RWPE1 (cell line): ENCODE data around the gene ERP27.

ENCODE experiments used
- CTCF ChIA-PET: fragments of 350-600 bp; sonication (Branson Sonifier 250); formaldehyde crosslinking; extraction: SDS; loops from one replicate; lab custom pipeline; 2021; lab: Yijun Ruan, JAX
- POLR2A ChIA-PET: fragments of 400-600 bp; formaldehyde crosslinking; extraction: SDS; loops from one replicate; lab custom pipeline; 2020; ENCODE audit warnings: antibody characterized with exemption; ENCODE audit not compliant: low non-redundant PET; lab: Yijun Ruan, JAX
- DNase-seq: peaks from one replicate; pipeline ENCODE4 v3.0.0; 2012; ENCODE audit warnings: low spot score
- H3K27ac ChIP-seq: fragments of 450-650 bp; 2 replicates; pipeline ENCODE4 v1.5.1; 2017
- CTCF ChIP-seq: fragments of 450-650 bp; conservative IDR thresholded peaks from 2 replicates; pipeline ENCODE4 v1.5.1; 2017; ENCODE audit warnings: low read depth, mild to moderate bottlenecking

ERP27 gene

GRCh38 chr12:14959126-14959440, 20.7 kb upstream of the ERP27 start:
- H3K27ac ChIP-seq = no peak overlapping the region
- no peak for TF ChIP-seq CTCF
- ChIA-PET CTCF (interaction anchor here (0.6 kb wide), 1 partner anchor 459 kb away, joined by 6 read pairs; no protein-coding TSS in a partner anchor), POLR2A (no interaction called here)
- DNase-seq = no peak

GRCh38 chr12:14958361-14959125, 20.2 kb upstream of the ERP27 start:
- H3K27ac ChIP-seq = no peak overlapping the region
- no peak for TF ChIP-seq CTCF
- ChIA-PET CTCF (no interaction called here), POLR2A (no interaction called here)
- DNase-seq = no peak

DNA sequence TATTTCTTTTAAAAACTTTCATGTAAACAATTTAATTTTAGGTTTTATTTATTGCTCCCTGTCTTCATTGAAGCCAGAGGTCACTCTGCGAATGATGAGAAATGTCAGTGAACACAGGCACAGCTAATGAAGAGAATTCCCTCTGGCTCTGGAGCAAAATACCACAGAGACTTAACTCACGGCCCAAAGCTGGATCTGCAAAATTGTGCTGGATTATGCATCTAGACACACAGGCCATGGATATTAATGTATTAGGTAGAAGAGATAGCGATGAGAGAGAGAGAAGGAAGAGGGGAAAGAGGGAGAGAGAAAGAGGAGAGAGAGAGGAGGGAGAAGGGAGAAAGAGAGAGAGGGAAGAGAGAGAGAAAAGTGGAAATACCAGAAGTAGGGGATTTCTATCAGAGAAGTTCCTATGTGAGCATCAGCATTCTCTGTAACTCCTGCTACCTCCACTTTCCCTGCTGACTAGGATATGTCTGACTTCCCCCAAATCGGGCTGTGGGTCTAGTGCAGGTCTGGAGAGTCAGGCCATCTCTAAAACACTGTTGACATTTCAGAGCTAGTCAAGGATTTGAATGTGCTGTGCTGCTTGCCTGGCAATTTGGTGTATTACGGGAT, 19.3 kb upstream of the ERP27 start:
- H3K27ac ChIP-seq = no peak overlapping the region
- POLR2A ChIA-PET = no interaction called here
- TF ChIP-seq CTCF = no peak
- CTCF ChIA-PET = interaction anchor here (0.6 to 0.7 kb wide), 2 partner anchors 188 to 790 kb away, joined by 3 to 4 read pairs; no protein-coding TSS in a partner anchor
- DNase-seq = no peak

DNA sequence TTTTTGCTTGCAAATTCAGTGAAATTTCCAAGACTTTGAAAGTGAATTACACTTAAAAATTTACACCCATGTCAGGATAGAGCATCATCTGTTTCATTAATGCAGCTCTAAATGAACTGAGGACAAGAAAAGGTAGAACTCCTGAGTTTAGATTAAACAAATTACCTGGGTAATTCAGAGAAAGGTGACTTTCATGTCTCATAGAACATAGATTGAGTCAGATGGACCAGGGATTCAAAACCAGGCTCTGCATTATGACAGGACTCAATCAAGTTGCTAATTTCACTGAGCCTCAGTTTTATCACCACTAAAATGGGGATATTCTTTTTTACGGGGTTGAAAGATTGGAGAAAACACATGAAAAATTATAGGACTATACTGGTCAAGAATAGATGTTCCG, 18.6 kb upstream of the ERP27 start:
- no peak for TF ChIP-seq CTCF
- ChIA-PET POLR2A (no interaction called here), CTCF (interaction anchor here (0.6 to 0.7 kb wide), 2 partner anchors 188 to 789 kb away, joined by 3 to 4 read pairs; no protein-coding TSS in a partner anchor)
- H3K27ac ChIP-seq = no peak overlapping the region
- DNase-seq = no peak

GRCh38 chr12:14956024-14956891, 17.9 kb upstream of the ERP27 start:
- no peak overlapping the region for H3K27ac ChIP-seq
- no peak for TF ChIP-seq CTCF
- ChIA-PET CTCF (interaction anchor here (0.6 kb wide), 1 partner anchor 8 kb away, joined by 4 read pairs; no protein-coding TSS in a partner anchor), POLR2A (no interaction called here)
- DNase-seq = no peak

- ChIA-PET POLR2A (no interaction called here), CTCF (no interaction called here)
- TF ChIP-seq CTCF = no peak
- no peak overlapping the region for H3K27ac ChIP-seq
- DNase-seq = no peak
These were observed 15.9 kb upstream of the ERP27 start for GRCh38 chr12:14954269-14954668.
